ENCODE results near the gene S100A2. TPM values are rescaled to one million over a fixed set of nuclear protein-coding genes. Genes with fewer than 3 reads are reported as not detected.

S100A2 gene
- total and polyA plus RNA-seq, 2 of the 13 experiments (the other 11 are each of a cell fraction or from before 2014, with no cell fraction given): 1.2 TPM

GRCh38 chr1:153567621-153568366 lies 2.1 kb upstream of the S100A2 start:
- peak overlapping the region; percentile 29; the same call in 1 of the 2 replicates for H3K9ac ChIP-seq (ENCODE audit: insufficient read depth, low read depth, low read length)

More at GRCh38 chr1:153567621-153568366, 2.1 kb upstream of the S100A2 start:
- peak; percentile 3; the same call in 1 of the 2 replicates for TF ChIP-seq RXRA (CRISPR knock-in tag; IDR thresholded peaks at IDR 0.05)
- no peak for TF ChIP-seq CCDC6 (CRISPR knock-in tag; IDR thresholded peaks at IDR 0.05)
- 0 out of 2 replicates have a peak, but pooled peaks have one; percentile 3 for TF ChIP-seq ZNF619 (CRISPR knock-in tag; IDR thresholded peaks at IDR 0.05)
- TF ChIP-seq SIN3B (IDR thresholded peaks at IDR 0.05; ENCODE audit: low read length): no peak
- TF ChIP-seq FOSL2 (CRISPR knock-in tag; IDR thresholded peaks at IDR 0.05): peak; percentile 64
- 0 out of 2 replicates have a peak, but pooled peaks have one; percentile 1 for TF ChIP-seq SPEN (CRISPR knock-in tag; IDR thresholded peaks at IDR 0.05; ENCODE audit: low read depth)
- no peak for TF ChIP-seq ZNF143 (CRISPR knock-in tag; IDR thresholded peaks at IDR 0.05)
- TF ChIP-seq EEA1 (CRISPR knock-in tag; IDR thresholded peaks at IDR 0.05; ENCODE audit: borderline replicate concordance): 0 out of 2 replicates have a peak, but pooled peaks have one; percentile 26
- peak; percentile 70; the same call in 1 of the 2 replicates for TF ChIP-seq ZNF768 (CRISPR knock-in tag; IDR thresholded peaks at IDR 0.05)
- no peak for TF ChIP-seq ZBTB7A (CRISPR knock-in tag; IDR thresholded peaks at IDR 0.05)
- no peak for TF ChIP-seq ZNF563 (CRISPR knock-in tag; IDR thresholded peaks at IDR 0.05)
- TF ChIP-seq ZMYM3 (CRISPR knock-in tag; IDR thresholded peaks at IDR 0.05): no peak
- TF ChIP-seq ZNF121 (CRISPR knock-in tag; IDR thresholded peaks at IDR 0.05): 0 out of 2 replicates have a peak, but pooled peaks have one; percentile 24
- no peak for ATAC-seq
- Histone ChIP-seq H3K27ac (ENCODE audit: extremely low read length, insufficient read depth, low read length) (peak overlapping the region; percentile 32), H3K36me3 (replicated peaks in 1 of 2; ENCODE audit: control insufficient read depth in 1 of 2, insufficient read depth in 2 of 2, low read length in 2 of 2) (no peaks in the 10 kb centered on the region), H3K4me2 (ENCODE audit: low read depth, low read length) (peak overlapping the region; percentile 82), H3K9me3 (ENCODE audit: low read length) (no peaks in the 10 kb centered on the region), H3K4me1 (ENCODE audit: insufficient read depth, low read length) (peaks cover 61% of the 10 kb centered on the region), H4K20me1 (ENCODE audit: insufficient read depth, low read length) (no peaks in the 10 kb centered on the region), H3K27me3 (ENCODE audit: control insufficient read depth in 1 of 2, insufficient read depth in 2 of 2, low read length in 2 of 2) (no peaks in the 10 kb centered on the region), H2AFZ (ENCODE audit: low read length) (no peak overlapping the region), H3K79me2 (ENCODE audit: insufficient read depth, low read length) (no peaks in the 10 kb centered on the region), H3K4me3 (replicated peaks in 1 of 3; ENCODE audit: insufficient read depth in 1 of 3, low read depth in 2 of 3, low read length in 3 of 3) (peak overlapping the region in 1 of 3 experiments; percentile 59; a peak in 2 of 6 replicates)
- no TSS peak for BruUV-seq (replicated peaks)
- no peak for FAIRE-seq
- ChIA-PET CTCF (ENCODE audit: low intra/inter-chr PET ratio, low total read pairs) (interaction anchor here (2.9 to 3.5 kb wide), 2 partner anchors 35 to 57 kb away, joined by 42 to 63 read pairs; no protein-coding TSS in a partner anchor), POLR2A (interaction anchor here (0.8 to 1.8 kb wide), 12 partner anchors 11 to 201 kb away, joined by 3 to 19 read pairs (median 5); partner anchors contain the start of genes CHTOP, INTS3, S100A13 and S100A16)
- DNase-seq (ENCODE audit: low spot score): peak; percentile 50
- intact Hi-C loops (cut with micrococcal nuclease; ENCODE audit: unreplicated experiment) (loop anchor here (1.0 kb wide), 2 partner anchors 34 to 56 kb away; no protein-coding TSS in a partner anchor), in situ Hi-C loops (cut with HindIII; ENCODE audit: extremely low pct_ligation_motif_present, low pct_unique_long_range_greater_than_20kb) (loop anchor here (5.0 kb wide), 2 partner anchors 35 to 60 kb away; no protein-coding TSS in a partner anchor)
- 85% methylated on average over 22 of the region's 22 CpGs for WGBS (ENCODE audit: low lambda C conversion rate)

Measured in HepG2 (cell line).